Measurements from ENCODE around the gene ZNF536.
"Not testable (repeated sequence)": the region's sequence is repeated elsewhere in the genome, so short reads cannot be mapped to it uniquely, and the experiment has no call there.

GRCh38 chr19:30346468-30346867 lies 25.7 kb upstream of the ZNF536 start:
- TF ChIP-seq, protein P1, sequence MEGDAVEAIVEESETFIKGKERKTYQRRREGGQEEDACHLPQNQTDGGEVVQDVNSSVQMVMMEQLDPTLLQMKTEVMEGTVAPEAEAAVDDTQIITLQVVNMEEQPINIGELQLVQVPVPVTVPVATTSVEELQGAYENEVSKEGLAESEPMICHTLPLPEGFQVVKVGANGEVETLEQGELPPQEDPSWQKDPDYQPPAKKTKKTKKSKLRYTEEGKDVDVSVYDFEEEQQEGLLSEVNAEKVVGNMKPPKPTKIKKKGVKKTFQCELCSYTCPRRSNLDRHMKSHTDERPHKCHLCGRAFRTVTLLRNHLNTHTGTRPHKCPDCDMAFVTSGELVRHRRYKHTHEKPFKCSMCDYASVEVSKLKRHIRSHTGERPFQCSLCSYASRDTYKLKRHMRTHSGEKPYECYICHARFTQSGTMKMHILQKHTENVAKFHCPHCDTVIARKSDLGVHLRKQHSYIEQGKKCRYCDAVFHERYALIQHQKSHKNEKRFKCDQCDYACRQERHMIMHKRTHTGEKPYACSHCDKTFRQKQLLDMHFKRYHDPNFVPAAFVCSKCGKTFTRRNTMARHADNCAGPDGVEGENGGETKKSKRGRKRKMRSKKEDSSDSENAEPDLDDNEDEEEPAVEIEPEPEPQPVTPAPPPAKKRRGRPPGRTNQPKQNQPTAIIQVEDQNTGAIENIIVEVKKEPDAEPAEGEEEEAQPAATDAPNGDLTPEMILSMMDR (conservative IDR thresholded peaks at IDR 0.05; ENCODE audit: low read depth, low read length): not testable (repeated sequence)
- not testable (repeated sequence) for TF ChIP-seq CHD1 (IDR thresholded peaks at IDR 0.05; ENCODE audit: low read depth, low read length); POLR2A (IDR thresholded peaks at IDR 0.05; ENCODE audit: low read depth, low read length); SMC3 (IDR thresholded peaks at IDR 0.05; ENCODE audit: low read depth, low read length); BHLHE40 (IDR thresholded peaks at IDR 0.05; ENCODE audit: low read depth, low read length); RFX5 (IDR thresholded peaks at IDR 0.05; ENCODE audit: low read depth, low read length); MXI1 (IDR thresholded peaks at IDR 0.05; ENCODE audit: borderline replicate concordance, low read depth, low read length); RCOR1 (IDR thresholded peaks at IDR 0.05; ENCODE audit: insufficient replicate concordance, low read length); RAD21 (IDR thresholded peaks at IDR 0.05; ENCODE audit: low read length); MAFK (IDR thresholded peaks at IDR 0.05; ENCODE audit: low read depth, low read length)

All from IMR-90 (cell line).